CD14-positive monocyte (primary cell): Measurements from ENCODE around the gene CXADR. TPM values are rescaled to one million over a fixed set of nuclear protein-coding genes. Genes with fewer than 3 reads are reported as not detected.

Experiments
- DNase-seq, 3 donors: peaks; one replicate each; pipeline ENCODE4 v3.0.0-alpha.2; 2011 to 2022
- H2AFZ ChIP-seq: 2 replicates; pipeline ENCODE4 v1.6.0; 2012; ENCODE audit warnings: mild to moderate bottlenecking, low read depth, low read length, inconsistent platforms; ENCODE audit not compliant: insufficient read depth, poor library complexity, severe bottlenecking
- H3K27ac ChIP-seq, 2 donors: 1 replicate in 1 of 2; 2 replicates in 1 of 2; pipeline ENCODE4 v1.5.1; 2012 to 2013; ENCODE audit warnings: low read length in 2 of 2, control low read depth in 1 of 2, inconsistent platforms in 1 of 2, low read depth in 1 of 2, mild to moderate bottlenecking in 1 of 2
- H3K27me3 ChIP-seq, 2 donors: one replicate each; pipeline versions ENCODE4 v1.6.0 to v1.6.1; 2011 to 2013; ENCODE audit warnings: low read length in 2 of 2; ENCODE audit not compliant: control insufficient read depth in 2 of 2, insufficient read depth in 2 of 2
- H3K36me3 ChIP-seq, 2 donors: replicated peaks in 1 of 2; 1 replicate in 1 of 2; 2 replicates in 1 of 2; pipeline versions ENCODE4 v1.5.1 to v1.6.1; 2012 to 2013; ENCODE audit warnings: low read length in 2 of 2, control low read depth in 1 of 2, inconsistent platforms in 1 of 2, mild to moderate bottlenecking in 1 of 2; ENCODE audit not compliant: insufficient read depth in 2 of 2, control insufficient read depth in 1 of 2
- H3K4me1 ChIP-seq, 2 donors: 1 replicate in 1 of 2; 2 replicates in 1 of 2; pipeline versions ENCODE4 v1.5.1 to v1.6.1; 2012 to 2013; ENCODE audit warnings: low read length in 2 of 2, control low read depth in 1 of 2, inconsistent platforms in 1 of 2, mild to moderate bottlenecking in 1 of 2, moderate library complexity in 1 of 2; ENCODE audit not compliant: insufficient read depth in 2 of 2, control insufficient read depth in 1 of 2
- H3K4me2 ChIP-seq: replicated peaks from 2 replicates; pipeline ENCODE3; 2012; ENCODE audit warnings: low read length, moderate library complexity, mild to moderate bottlenecking; ENCODE audit not compliant: poor library complexity, severe bottlenecking; ENCODE audit errors: extremely low read depth
- H3K4me3 ChIP-seq, 3 experiments: fragments of 200-600 bp in 1 of 3; sonication (generic) in 1 of 3; replicated peaks in 1 of 3; 1 replicate in 2 of 3; 2 replicates in 1 of 3; pipeline ENCODE4 v1.5.1; 2011 to 2013; ENCODE audit warnings: low read length in 3 of 3, mild to moderate bottlenecking in 3 of 3, control low read depth in 2 of 3, low read depth in 2 of 3, inconsistent platforms in 1 of 3, moderate library complexity in 1 of 3
- H3K79me2 ChIP-seq: 2 replicates; pipeline ENCODE4 v1.6.0; 2012; ENCODE audit warnings: mild to moderate bottlenecking, control low read depth, inconsistent platforms, low read length, moderate library complexity; ENCODE audit not compliant: insufficient read depth
- H3K9ac ChIP-seq: 2 replicates; pipeline ENCODE4 v1.6.0; 2017; ENCODE audit warnings: low read length, mild to moderate bottlenecking; ENCODE audit not compliant: insufficient read depth, poor library complexity, severe bottlenecking
- H3K9me3 ChIP-seq, 2 donors: replicated peaks in 1 of 2; 1 replicate in 1 of 2; 2 replicates in 1 of 2; pipeline versions ENCODE4 v1.5.1 to v1.6.1; 2012 to 2013; ENCODE audit warnings: low read length in 2 of 2, control low read depth in 1 of 2; ENCODE audit not compliant: control insufficient read depth in 1 of 2, insufficient read depth in 1 of 2
- H4K20me1 ChIP-seq: 2 replicates; pipeline ENCODE4 v1.6.0; 2012; ENCODE audit warnings: mild to moderate bottlenecking, low read length, control low read depth, moderate library complexity; ENCODE audit not compliant: insufficient read depth
- H3K27ac Mint-ChIP-seq, 7 donors: one replicate each; pipeline ENCODE4 v1.8.0; 2020; ENCODE audit warnings: mild to moderate bottlenecking in 7 of 7, mixed read lengths in 7 of 7, moderate library complexity in 6 of 7, inconsistent platforms in 2 of 7
- H3K27me3 Mint-ChIP-seq, 3 donors: one replicate each; pipeline ENCODE4 v1.8.0; 2021 to 2022; ENCODE audit warnings: low read depth in 3 of 3, mild to moderate bottlenecking in 3 of 3, mixed read lengths in 3 of 3, moderate library complexity in 3 of 3, inconsistent platforms in 1 of 3
- H3K36me3 Mint-ChIP-seq, 2 donors: one replicate each; pipeline ENCODE4 v1.8.0; 2020; ENCODE audit warnings: mixed read lengths in 2 of 2, inconsistent platforms in 1 of 2, mild to moderate bottlenecking in 1 of 2
- H3K4me1 Mint-ChIP-seq: one replicate; pipeline ENCODE4 v1.8.0; 2020; ENCODE audit warnings: mild to moderate bottlenecking, mixed read lengths
- H3K4me3 Mint-ChIP-seq, 2 donors: one replicate each; pipeline ENCODE4 v1.8.0; 2020; ENCODE audit warnings: mild to moderate bottlenecking in 2 of 2, mixed read lengths in 2 of 2, moderate library complexity in 1 of 2
- H3K9me3 Mint-ChIP-seq, 7 donors: one replicate each; pipeline ENCODE4 v1.8.0; 2020 to 2022; ENCODE audit warnings: mixed read lengths in 7 of 7, mild to moderate bottlenecking in 6 of 7, moderate library complexity in 6 of 7, inconsistent platforms in 2 of 7
- WGBS: methylation state at CpG from one replicate; pipeline ENCODE4 v1.1.5; 2013; ENCODE audit warnings: missing lambda C conversion rate; ENCODE audit not compliant: insufficient coverage; 5-methylcytosine and 5-hydroxymethylcytosine counted together
- intact Hi-C, 2 donors: fragments of 100-400 bp; cut with micrococcal nuclease; formaldehyde crosslinking; loops; one replicate each; pipeline versions ENCODE4 v1.15.0 to v1.15.1; 2023
- polyA plus RNA-seq, 3 donors: library from polyadenylated mRNA; depleted of rRNA in 1 of 3; unstranded in 2 of 3; stranded (reverse) in 1 of 3; fragments of 300-500 nt in 2 of 3; fragments of >200 nt in 1 of 3; fragmentation: Illumina TruSeq in 2 of 3; gene quantifications; 1 replicate in 2 of 3; 2 replicates in 1 of 3; pipeline ENCODE4 v1.2.3, GENCODE V29; 2012 to 2021
- TF ChIP-seq, protein P1 (sequence below): fragments of 200-600 bp; IDR thresholded peaks from one replicate; pipeline ENCODE4 v1.8.0; 2022; ENCODE audit warnings: antibody characterized with exemption, mild to moderate bottlenecking

Gene CXADR
- polyA plus RNA-seq, 3 donors = not detected

DNA sequence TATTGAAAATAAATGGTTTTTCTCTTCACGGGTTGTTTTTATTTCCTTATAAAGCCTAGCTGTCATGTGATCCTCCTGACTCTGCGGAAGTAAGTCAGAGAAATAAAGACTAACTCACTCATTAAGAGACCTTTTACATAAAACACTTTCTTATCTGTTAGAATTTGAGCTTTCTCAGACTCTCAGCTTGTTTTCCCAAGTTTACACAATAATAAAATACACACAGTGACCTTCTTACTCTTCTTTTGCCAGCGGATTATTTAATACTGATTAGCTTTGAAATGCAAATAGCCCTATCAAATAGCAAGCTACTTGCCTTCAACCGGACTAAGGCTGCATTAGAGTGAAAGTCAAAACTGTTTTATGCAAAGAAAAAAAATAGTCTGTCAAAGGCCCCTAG is 45.5 kb upstream of the CXADR start:
- intact Hi-C loops = no loop called here
- no peak overlapping the region for H3K27ac Mint-ChIP-seq
- no peak overlapping the region for H3K4me3 ChIP-seq
- H3K27me3 ChIP-seq = no peaks in the 10 kb centered on the region
- H3K27ac ChIP-seq = no peak overlapping the region
- H2AFZ ChIP-seq = no peak overlapping the region
- no peaks in the 10 kb centered on the region for H3K4me1 Mint-ChIP-seq
- no peak overlapping the region for H3K4me3 Mint-ChIP-seq
- H3K4me2 ChIP-seq = no peak overlapping the region
- no peak for DNase-seq
- no peaks in the 10 kb centered on the region for H3K79me2 ChIP-seq
- no peaks in the 10 kb centered on the region for H3K4me1 ChIP-seq
- H3K36me3 ChIP-seq = no peaks in the 10 kb centered on the region
- peaks cover 0 to 5% (median 2%) of the 10 kb centered on the region in 7 donors for H3K9me3 Mint-ChIP-seq
- H4K20me1 ChIP-seq = no peaks in the 10 kb centered on the region
- H3K9me3 ChIP-seq = no peaks in the 10 kb centered on the region
- TF ChIP-seq, protein P1, sequence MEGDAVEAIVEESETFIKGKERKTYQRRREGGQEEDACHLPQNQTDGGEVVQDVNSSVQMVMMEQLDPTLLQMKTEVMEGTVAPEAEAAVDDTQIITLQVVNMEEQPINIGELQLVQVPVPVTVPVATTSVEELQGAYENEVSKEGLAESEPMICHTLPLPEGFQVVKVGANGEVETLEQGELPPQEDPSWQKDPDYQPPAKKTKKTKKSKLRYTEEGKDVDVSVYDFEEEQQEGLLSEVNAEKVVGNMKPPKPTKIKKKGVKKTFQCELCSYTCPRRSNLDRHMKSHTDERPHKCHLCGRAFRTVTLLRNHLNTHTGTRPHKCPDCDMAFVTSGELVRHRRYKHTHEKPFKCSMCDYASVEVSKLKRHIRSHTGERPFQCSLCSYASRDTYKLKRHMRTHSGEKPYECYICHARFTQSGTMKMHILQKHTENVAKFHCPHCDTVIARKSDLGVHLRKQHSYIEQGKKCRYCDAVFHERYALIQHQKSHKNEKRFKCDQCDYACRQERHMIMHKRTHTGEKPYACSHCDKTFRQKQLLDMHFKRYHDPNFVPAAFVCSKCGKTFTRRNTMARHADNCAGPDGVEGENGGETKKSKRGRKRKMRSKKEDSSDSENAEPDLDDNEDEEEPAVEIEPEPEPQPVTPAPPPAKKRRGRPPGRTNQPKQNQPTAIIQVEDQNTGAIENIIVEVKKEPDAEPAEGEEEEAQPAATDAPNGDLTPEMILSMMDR = no peak
- H3K36me3 Mint-ChIP-seq = no peaks in the 10 kb centered on the region
- no CpG with 5 or more reads among the region's 4 CpGs for WGBS
- H3K9ac ChIP-seq = no peak overlapping the region
- H3K27me3 Mint-ChIP-seq = peaks cover 1 to 5% (median 3%) of the 10 kb centered on the region in 3 donors

DNA sequence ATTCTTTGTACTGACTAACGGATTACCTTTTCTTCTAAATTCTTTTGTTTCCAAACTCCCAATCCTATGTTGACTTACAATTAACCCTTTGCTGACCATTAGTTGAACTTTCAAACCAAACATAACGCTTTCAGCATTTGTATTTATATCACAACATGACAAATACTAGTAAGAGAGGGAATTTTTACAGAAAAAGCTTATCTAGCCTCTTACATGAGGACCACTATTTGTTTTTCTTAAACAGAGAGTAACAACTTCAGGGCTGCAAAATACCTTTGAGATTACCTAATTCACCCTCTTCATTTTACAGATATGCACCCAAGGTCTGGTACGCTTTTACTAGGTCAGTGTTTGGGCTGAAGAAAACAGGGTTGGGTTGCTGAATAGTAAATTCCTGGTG is 45.0 kb upstream of the CXADR start:
- no CpG with 5 or more reads among the region's 3 CpGs for WGBS

More for the DNA sequence above, 45.0 kb upstream of the CXADR start:
- Histone ChIP-seq H3K9ac (no peak overlapping the region), H4K20me1 (no peaks in the 10 kb centered on the region), H3K36me3 (no peaks in the 10 kb centered on the region), H2AFZ (no peak overlapping the region), H3K4me2 (no peak overlapping the region), H3K4me1 (no peaks in the 10 kb centered on the region), H3K4me3 (no peak overlapping the region), H3K27me3 (no peaks in the 10 kb centered on the region), H3K27ac (no peak overlapping the region), H3K79me2 (no peaks in the 10 kb centered on the region), H3K9me3 (no peaks in the 10 kb centered on the region)
- H3K27ac Mint-ChIP-seq = no peak overlapping the region
- H3K36me3 Mint-ChIP-seq = no peaks in the 10 kb centered on the region
- H3K9me3 Mint-ChIP-seq = peaks cover 0 to 5% (median 2%) of the 10 kb centered on the region in 7 donors
- H3K4me1 Mint-ChIP-seq = no peaks in the 10 kb centered on the region
- TF ChIP-seq, protein P1 = no peak
- intact Hi-C loops = no loop called here
- no peak overlapping the region for H3K4me3 Mint-ChIP-seq
- peaks cover 1 to 5% (median 3%) of the 10 kb centered on the region in 3 donors for H3K27me3 Mint-ChIP-seq
- no peak for DNase-seq
